IPS-NIHi7 (cell line): Measurements from ENCODE around the gene CHTOP.
A peak's percentile ranks its signal among the peaks of the same experiment; 100 is the strongest.
"Not testable (repeated sequence)": the region's sequence is repeated elsewhere in the genome, so short reads cannot be mapped to it uniquely, and the experiment has no call there.

Experiments
- DNase-seq: peaks from one replicate; pipeline ENCODE4 v3.0.0; 2012; ENCODE audit warnings: mixed read lengths; ENCODE audit errors: extremely low spot score

Gene CHTOP

GRCh38 chr1:153631047-153632022 lies 2.5 kb upstream of the CHTOP start:
- DNase-seq = no peak

GRCh38 chr1:153633161-153633753 lies 609 bp upstream of the CHTOP start:
- no peak for DNase-seq

- no peak for DNase-seq
Measured at GRCh38 chr1:153635872-153636271, 2.0 kb downstream of the CHTOP start.

GRCh38 chr1:153636312-153636711 lies 2.4 kb downstream of the CHTOP start:
- DNase-seq = no peak

GRCh38 chr1:153638261-153638660 lies 4.4 kb downstream of the CHTOP start:
- no peak for DNase-seq

GRCh38 chr1:153639280-153639679 lies 5.4 kb downstream of the CHTOP start:
- DNase-seq = no peak

GRCh38 chr1:153640213-153640612 lies 6.3 kb downstream of the CHTOP start:
- DNase-seq = not testable (repeated sequence)

- no peak for DNase-seq
Measured at GRCh38 chr1:153640861-153641260, 7.0 kb downstream of the CHTOP start.

GRCh38 chr1:153642161-153642560 lies 8.3 kb downstream of the CHTOP start:
- no peak for DNase-seq

GRCh38 chr1:153643100-153643499 lies 9.2 kb downstream of the CHTOP start:
- DNase-seq = no peak

GRCh38 chr1:153643816-153644215 lies 9.9 kb downstream of the CHTOP start:
- no peak for DNase-seq

GRCh38 chr1:153646672-153647345 lies 12.9 kb downstream of the CHTOP start:
- DNase-seq = no peak

- DNase-seq = peak; percentile 31
Measured at GRCh38 chr1:153647346-153647714, 13.5 kb downstream of the CHTOP start.

- DNase-seq = no peak
Measured at GRCh38 chr1:153648000-153648643, 14.3 kb downstream of the CHTOP start.

- DNase-seq = no peak
Measured at GRCh38 chr1:153649137-153649862, 15.4 kb downstream of the CHTOP start.

- DNase-seq = no peak
Measured at GRCh38 chr1:153649863-153650235, 16.0 kb downstream of the CHTOP start.

- DNase-seq = no peak
Measured at GRCh38 chr1:153651771-153652170, 17.9 kb downstream of the CHTOP start.

GRCh38 chr1:153652805-153653500 lies 19.1 kb downstream of the CHTOP start:
- DNase-seq = no peak

- no peak for DNase-seq
Measured at GRCh38 chr1:153655333-153655732, 21.5 kb downstream of the CHTOP start.

- DNase-seq = peak; percentile 93
Measured at GRCh38 chr1:153658400-153659174, 24.7 kb downstream of the CHTOP start, which contains the start of gene SNAPIN. Gene SNAPIN (plus strand): TSS chr1:153658703. CDS start chr1:153658744, 41 bp downstream.
